ENCODE measurements around the gene WNT7B.

WNT7B gene

GRCh38 chr22:45969801-45970470 is 7.0 kb downstream of the WNT7B start:
- no peak for DNase-seq

GRCh38 chr22:45969414-45969799 is 7.6 kb downstream of the WNT7B start:
- DNase-seq = no peak

GRCh38 chr22:45968751-45969413 is 8.1 kb downstream of the WNT7B start:
- no peak for DNase-seq

GRCh38 chr22:45968003-45968650 is 8.8 kb downstream of the WNT7B start:
- no peak for DNase-seq

GRCh38 chr22:45966895-45967365 is 10.0 kb downstream of the WNT7B start:
- no peak for DNase-seq

- no peak for DNase-seq
Measured at GRCh38 chr22:45966320-45966894, 10.6 kb downstream of the WNT7B start.

- DNase-seq = no peak
Measured at GRCh38 chr22:45965563-45965962, 11.4 kb downstream of the WNT7B start.

GRCh38 chr22:45964926-45965527 is 11.9 kb downstream of the WNT7B start:
- no peak for DNase-seq

- DNase-seq = no peak
Measured at GRCh38 chr22:45964372-45964771, 12.6 kb downstream of the WNT7B start.

GRCh38 chr22:45963821-45964220 is 13.1 kb downstream of the WNT7B start:
- no peak for DNase-seq

- DNase-seq = no peak
Measured at GRCh38 chr22:45962756-45963324, 14.1 kb downstream of the WNT7B start.

DNA sequence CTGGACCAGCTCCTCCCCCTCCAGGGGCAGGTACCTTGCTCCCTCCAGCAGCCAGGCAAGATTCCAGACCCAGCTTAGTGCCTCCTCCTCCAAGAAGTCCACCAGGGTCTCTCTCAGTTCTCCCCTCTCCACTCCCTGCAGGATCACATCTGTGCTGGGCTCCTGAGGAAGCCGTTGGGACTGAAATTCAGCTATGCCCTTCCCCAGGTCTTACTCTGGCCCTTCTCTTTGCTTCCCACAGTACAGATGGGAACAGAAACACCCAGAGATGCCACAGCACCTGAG is 14.6 kb downstream of the WNT7B start:
- DNase-seq = no peak

GRCh38 chr22:45961679-45962433 is 15.1 kb downstream of the WNT7B start:
- DNase-seq = no peak

GRCh38 chr22:45960477-45961386 is 16.2 kb downstream of the WNT7B start:
- DNase-seq = no peak

GRCh38 chr22:45959719-45960476 is 17.1 kb downstream of the WNT7B start:
- no peak for DNase-seq

DNA sequence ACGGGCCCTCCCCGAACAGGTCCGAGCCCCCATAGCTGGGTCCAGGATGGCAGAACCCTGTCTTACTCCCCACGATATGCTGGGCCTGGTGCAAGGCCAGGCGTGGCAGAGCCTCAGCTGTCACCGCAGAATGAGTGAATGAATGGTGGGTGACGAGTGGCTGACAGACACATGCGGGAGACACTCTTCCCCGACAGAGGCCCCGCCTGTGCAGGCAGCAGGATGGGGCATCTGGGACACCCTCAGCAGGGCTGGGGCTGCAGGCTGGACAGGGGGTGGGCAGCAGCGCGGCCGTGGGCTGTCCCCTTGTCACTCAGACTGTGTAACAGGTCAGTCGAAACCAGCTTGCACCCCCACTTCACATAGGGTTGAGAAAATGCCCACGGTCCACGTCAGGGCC is 18.0 kb downstream of the WNT7B start:
- DNase-seq = no peak

DNA sequence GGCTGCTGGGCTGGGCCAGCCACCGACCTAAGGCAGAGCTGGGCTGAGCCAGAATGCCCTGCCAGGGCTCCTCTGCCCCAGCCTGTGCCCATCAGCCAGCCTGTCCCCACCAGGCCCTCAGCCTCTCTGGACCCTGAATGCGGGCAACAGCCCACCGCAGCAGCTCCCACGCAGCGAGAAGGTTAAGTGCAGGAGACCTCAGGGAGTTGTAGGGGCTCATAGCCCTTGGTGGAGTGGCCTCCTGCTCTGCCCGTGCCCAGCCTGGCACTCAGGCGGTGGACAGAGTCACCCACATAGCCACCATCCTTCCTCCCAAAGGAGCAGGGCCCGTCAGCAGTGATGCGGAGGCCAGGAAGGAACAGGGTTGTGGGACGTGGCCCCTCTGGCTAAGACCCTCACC is 19.1 kb downstream of the WNT7B start:
- DNase-seq = no peak

DNA sequence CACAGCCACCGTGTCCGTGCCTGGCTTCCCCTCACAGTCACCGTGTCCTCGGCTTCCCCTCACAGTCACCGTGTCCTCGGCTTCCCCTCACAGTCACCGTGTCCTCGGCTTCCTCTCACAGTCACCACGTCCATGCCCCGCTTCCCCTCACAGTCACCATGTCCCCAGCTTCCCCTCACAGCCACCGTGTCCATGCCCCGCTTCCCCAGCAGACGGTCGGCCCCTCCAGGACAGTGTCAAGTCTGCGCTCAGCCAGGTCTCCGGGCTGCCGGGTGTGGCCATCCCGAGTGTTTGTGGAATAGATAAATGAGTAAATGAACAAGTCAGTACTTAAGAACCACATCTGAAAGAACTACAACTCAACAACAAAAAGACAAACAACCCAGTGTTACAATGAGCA is 23.8 kb downstream of the WNT7B start:
- no peak for DNase-seq

- no peak for DNase-seq
Measured at GRCh38 chr22:45952553-45952952, 24.4 kb downstream of the WNT7B start.

DNA sequence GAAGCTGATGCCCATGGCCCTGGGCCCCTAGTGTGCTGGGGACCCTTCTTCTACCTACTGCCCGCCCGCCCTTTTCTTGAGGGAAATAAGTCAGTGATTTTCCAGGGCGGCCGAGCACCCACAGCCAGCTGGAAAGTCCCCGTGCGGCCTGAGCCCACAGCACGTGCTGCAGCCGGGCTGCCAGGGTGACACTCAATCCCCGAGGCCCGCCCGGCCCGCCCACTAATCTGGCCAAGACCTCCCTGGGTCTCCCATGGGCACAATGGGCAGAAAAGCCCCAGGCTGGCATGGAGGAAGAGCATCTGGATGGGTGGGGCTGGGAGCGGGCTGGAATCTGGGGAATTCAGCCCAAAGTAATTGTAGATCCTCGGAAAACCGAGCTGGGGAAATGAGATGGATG is 24.8 kb downstream of the WNT7B start:
- no peak for DNase-seq

GRCh38 chr22:45949891-45950290 is 27.1 kb downstream of the WNT7B start:
- no peak for DNase-seq
